ENCODE measurements around the gene MACF1. TPM values are rescaled to one million over a fixed set of nuclear protein-coding genes. Genes with fewer than 3 reads are reported as not detected.

The MACF1 gene
- total RNA-seq, 4 donors from 2014 or later = 210 to 602 (median 573) TPM

GRCh38 chr1:39418236-39418635 lies 213.7 kb downstream of the MACF1 start:
- intact Hi-C loops (cut with DNase I; ENCODE audit: low total_unique reads) = no loop called here
- H3K4me1 ChIP-seq = peaks cover 7 to 8% of the 10 kb centered on the region in 2 donors

GRCh38 chr1:39420493-39420892 lies 216.0 kb downstream of the MACF1 start:
- H3K36me3 ChIP-seq = no peaks in the 10 kb centered on the region
- no peaks in the 10 kb centered on the region for H3K9me3 ChIP-seq
- H3K27me3 ChIP-seq = no peaks in the 10 kb centered on the region
- no peak overlapping the region for H3K27ac ChIP-seq
- DNase-seq = no peak
- peaks cover 0 to 7% of the 10 kb centered on the region in 2 donors for H3K4me1 ChIP-seq
- intact Hi-C loops (cut with DNase I; ENCODE audit: low total_unique reads) = no loop called here
- H3K4me3 ChIP-seq = no peak overlapping the region
- no peak for TF ChIP-seq CTCF (IDR thresholded peaks at IDR 0.05)
- no peak for TF ChIP-seq POLR2A (IDR thresholded peaks at IDR 0.05)

More at GRCh38 chr1:39418236-39418635, 213.7 kb downstream of the MACF1 start:
- H3K9me3 ChIP-seq = no peaks in the 10 kb centered on the region
- no peak overlapping the region for H3K4me3 ChIP-seq
- H3K36me3 ChIP-seq = no peaks in the 10 kb centered on the region
- DNase-seq = no peak
- H3K27ac ChIP-seq = no peak overlapping the region
- TF ChIP-seq CTCF (IDR thresholded peaks at IDR 0.05) (no peak), POLR2A (IDR thresholded peaks at IDR 0.05) (no peak)
- no peaks in the 10 kb centered on the region for H3K27me3 ChIP-seq

- Histone ChIP-seq H3K27ac (no peak overlapping the region), H3K36me3 (no peaks in the 10 kb centered on the region), H3K27me3 (no peaks in the 10 kb centered on the region), H3K4me1 (peaks cover 0 to 7% of the 10 kb centered on the region in 2 donors), H3K9me3 (no peaks in the 10 kb centered on the region), H3K4me3 (no peak overlapping the region)
- TF ChIP-seq CTCF (IDR thresholded peaks at IDR 0.05) (no peak), POLR2A (IDR thresholded peaks at IDR 0.05) (no peak)
- intact Hi-C loops (cut with DNase I; ENCODE audit: low total_unique reads) = no loop called here
- no peak for DNase-seq
Observed at GRCh38 chr1:39422614-39423013, 218.1 kb downstream of the MACF1 start.

GRCh38 chr1:39425151-39425550 lies 220.7 kb downstream of the MACF1 start:
- DNase-seq = no peak
- TF ChIP-seq CTCF (IDR thresholded peaks at IDR 0.05) (no peak), POLR2A (IDR thresholded peaks at IDR 0.05) (no peak)
- Histone ChIP-seq H3K27me3 (no peaks in the 10 kb centered on the region), H3K4me1 (no peaks in the 10 kb centered on the region), H3K36me3 (no peaks in the 10 kb centered on the region), H3K9me3 (no peaks in the 10 kb centered on the region), H3K27ac (no peak overlapping the region), H3K4me3 (no peak overlapping the region)
- intact Hi-C loops (cut with DNase I; ENCODE audit: low total_unique reads) = no loop called here

- no peaks in the 10 kb centered on the region for H3K4me1 ChIP-seq
- no peak for DNase-seq
- H3K36me3 ChIP-seq = no peaks in the 10 kb centered on the region
- no peak overlapping the region for H3K27ac ChIP-seq
- no peaks in the 10 kb centered on the region for H3K27me3 ChIP-seq
- no peaks in the 10 kb centered on the region for H3K9me3 ChIP-seq
- TF ChIP-seq POLR2A (IDR thresholded peaks at IDR 0.05) (no peak), CTCF (IDR thresholded peaks at IDR 0.05) (no peak)
- intact Hi-C loops (cut with DNase I; ENCODE audit: low total_unique reads) = no loop called here
- no peak overlapping the region for H3K4me3 ChIP-seq
Observed at GRCh38 chr1:39425634-39426033, 221.1 kb downstream of the MACF1 start.

Measured in uterus (tissue), 4 donors.